H9 (cell line): ENCODE results near the gene TADA2B. TPM values are rescaled to one million over a fixed set of nuclear protein-coding genes. Genes with fewer than 3 reads are reported as not detected.

Experiments used
- DNase-seq: peaks from one replicate; pipeline ENCODE4 v3.0.0-alpha.2; 2017
- H2AFZ ChIP-seq: one replicate; pipeline ENCODE4 v1.6.1; 2013; ENCODE audit warnings: mild to moderate bottlenecking, low read length, control low read depth, moderate library complexity
- H2AK5ac ChIP-seq: 2 replicates; pipeline ENCODE4 v1.6.1; 2013; ENCODE audit warnings: low read length, control low read depth, mixed read lengths; ENCODE audit not compliant: insufficient read length
- H2BK120ac ChIP-seq: one replicate; pipeline ENCODE4 v1.6.1; 2013; ENCODE audit warnings: low read depth, mild to moderate bottlenecking, low read length, control low read depth, inconsistent platforms; ENCODE audit not compliant: poor library complexity, severe bottlenecking
- H2BK12ac ChIP-seq: 2 replicates; pipeline ENCODE4 v1.6.1; 2013; ENCODE audit warnings: low read length, control low read depth, mixed read lengths, low read depth; ENCODE audit not compliant: insufficient read length
- H2BK15ac ChIP-seq: 2 replicates; pipeline ENCODE4 v1.6.1; 2013; ENCODE audit warnings: low read depth, low read length, control low read depth
- H2BK20ac ChIP-seq: one replicate; pipeline ENCODE4 v1.6.1; 2013; ENCODE audit warnings: low read depth, mild to moderate bottlenecking, low read length, control low read depth, inconsistent platforms; ENCODE audit not compliant: poor library complexity, severe bottlenecking
- H2BK5ac ChIP-seq: 2 replicates; pipeline ENCODE4 v1.6.1; 2013; ENCODE audit warnings: low read length, control low read depth, mixed read lengths; ENCODE audit not compliant: insufficient read length
- H3K14ac ChIP-seq: 2 replicates; pipeline ENCODE4 v1.6.1; 2013; ENCODE audit warnings: low read length, control low read depth; ENCODE audit not compliant: insufficient read depth
- H3K18ac ChIP-seq: 2 replicates; pipeline ENCODE4 v1.6.1; 2013; ENCODE audit warnings: low read depth, mild to moderate bottlenecking, mixed read lengths, low read length, control low read depth; ENCODE audit not compliant: insufficient read length
- H3K23ac ChIP-seq: 2 replicates; pipeline ENCODE4 v1.6.1; 2013; ENCODE audit warnings: low read length, control low read depth, mixed read lengths, low read depth; ENCODE audit not compliant: insufficient read length
- H3K23me2 ChIP-seq: 2 replicates; pipeline ENCODE4 v1.6.1; 2013; ENCODE audit warnings: low read depth, mild to moderate bottlenecking, mixed read lengths, low read length, control low read depth; ENCODE audit not compliant: insufficient read length, poor library complexity, severe bottlenecking
- H3K27ac ChIP-seq: 2 replicates; pipeline ENCODE4 v1.5.1; 2013; ENCODE audit warnings: low read length, control low read depth, mixed read lengths, low read depth; ENCODE audit not compliant: insufficient read length
- H3K27me3 ChIP-seq: 2 replicates; pipeline ENCODE4 v1.6.1; 2013; ENCODE audit warnings: low read length, control low read depth, inconsistent platforms; ENCODE audit not compliant: insufficient read depth
- H3K4ac ChIP-seq: 2 replicates; pipeline ENCODE4 v1.6.1; 2013; ENCODE audit warnings: low read depth, mild to moderate bottlenecking, control low read depth, inconsistent platforms, low read length, moderate library complexity
- H3K4me1 ChIP-seq: 2 replicates; pipeline ENCODE4 v1.6.1; 2013; ENCODE audit warnings: low read length, control low read depth, inconsistent platforms; ENCODE audit not compliant: insufficient read depth
- H3K4me2 ChIP-seq: 2 replicates; pipeline ENCODE4 v1.6.1; 2013; ENCODE audit warnings: low read length, control low read depth, mixed read lengths; ENCODE audit not compliant: insufficient read length, insufficient read depth
- H3K56ac ChIP-seq: 2 replicates; pipeline ENCODE4 v1.6.1; 2013; ENCODE audit warnings: low read depth, mild to moderate bottlenecking, mixed read lengths, low read length, control low read depth; ENCODE audit not compliant: insufficient read length
- H3K79me1 ChIP-seq: 2 replicates; pipeline ENCODE4 v1.6.1; 2013; ENCODE audit warnings: low read depth, mild to moderate bottlenecking, moderate library complexity, low read length, control low read depth, inconsistent platforms; ENCODE audit not compliant: insufficient read depth, poor library complexity, severe bottlenecking
- H3K79me2 ChIP-seq: 2 replicates; pipeline ENCODE4 v1.6.1; 2013; ENCODE audit warnings: low read length, control low read depth, inconsistent platforms; ENCODE audit not compliant: insufficient read depth
- H3K9ac ChIP-seq: 2 replicates; pipeline ENCODE4 v1.6.1; 2013; ENCODE audit warnings: low read length, control low read depth, mixed read lengths; ENCODE audit not compliant: insufficient read length; ENCODE audit errors: extremely low read depth
- H3K9me3 ChIP-seq: one replicate; pipeline ENCODE4 v1.6.1; 2013; ENCODE audit warnings: low read depth, low read length, inconsistent platforms; ENCODE audit not compliant: control insufficient read depth
- H3T11ph ChIP-seq: one replicate; pipeline ENCODE4 v1.6.1; 2013; ENCODE audit warnings: mild to moderate bottlenecking, low read length, control low read depth, inconsistent platforms
- H4K20me1 ChIP-seq: one replicate; pipeline ENCODE4 v1.6.1; 2013; ENCODE audit not compliant: control insufficient read depth, insufficient read length, insufficient read depth
- H4K5ac ChIP-seq: 2 replicates; pipeline ENCODE4 v1.6.1; 2013; ENCODE audit warnings: low read depth, mild to moderate bottlenecking, mixed read lengths, low read length, control low read depth; ENCODE audit not compliant: insufficient read length
- H4K8ac ChIP-seq: replicated peaks from 2 replicates; pipeline ENCODE4 v1.6.1; 2013; ENCODE audit warnings: low read length, control low read depth, mixed read lengths, low read depth; ENCODE audit not compliant: insufficient read length
- H4K91ac ChIP-seq: 2 replicates; pipeline ENCODE4 v1.6.1; 2013; ENCODE audit warnings: low read depth, mild to moderate bottlenecking, moderate library complexity, mixed read lengths, low read length, control low read depth; ENCODE audit not compliant: insufficient read length
- H3K27ac Mint-ChIP-seq, 3 experiments: 2 replicates in 2 of 3; 3 replicates in 1 of 3; pipeline ENCODE4 v1.8.0; 2020 to 2021; ENCODE audit warnings: mixed read lengths in 3 of 3, mild to moderate bottlenecking in 1 of 3, moderate library complexity in 1 of 3
- H3K27me3 Mint-ChIP-seq: 2 replicates; pipeline ENCODE4 v1.8.0; 2021; ENCODE audit warnings: low read depth, mild to moderate bottlenecking, moderate library complexity, mixed read lengths
- H3K36me3 Mint-ChIP-seq, 3 experiments: 2 replicates in 2 of 3; 3 replicates in 1 of 3; pipeline ENCODE4 v1.8.0; 2020 to 2021; ENCODE audit warnings: low read depth in 3 of 3, mixed read lengths in 3 of 3; ENCODE audit not compliant: insufficient read depth in 1 of 3
- H3K4me1 Mint-ChIP-seq, 2 experiments: 2 replicates each; pipeline ENCODE4 v1.8.0; 2020; ENCODE audit warnings: mixed read lengths in 2 of 2
- H3K4me3 Mint-ChIP-seq, 2 experiments: 2 replicates in 1 of 2; 3 replicates in 1 of 2; pipeline ENCODE4 v1.8.0; 2020 to 2021; ENCODE audit warnings: mild to moderate bottlenecking in 2 of 2, mixed read lengths in 2 of 2, moderate library complexity in 1 of 2
- H3K9me3 Mint-ChIP-seq, 2 experiments: 2 replicates in 1 of 2; 3 replicates in 1 of 2; pipeline ENCODE4 v1.8.0; 2020; ENCODE audit warnings: mild to moderate bottlenecking in 2 of 2, mixed read lengths in 2 of 2, moderate library complexity in 1 of 2
- CTCF ChIP-seq: fragments of 200-600 bp; sonication (generic); conservative IDR thresholded peaks from 3 replicates; pipeline ENCODE4 v1.8.0; 2021; ENCODE audit warnings: antibody characterized with exemption, mild to moderate bottlenecking
- WGBS: extraction: QIAGEN DNeasy Blood & Tissue Kit; methylation state at CpG from one replicate; pipeline ENCODE4 v1.1.7; 2013; ENCODE audit warnings: missing lambda C conversion rate, low lambda C conversion rate, mixed read lengths; ENCODE audit not compliant: insufficient read length; ENCODE audit errors: extremely low coverage; 5-methylcytosine and 5-hydroxymethylcytosine counted together
- total RNA-seq: library from RNA; stranded (reverse); gene quantifications from 2 replicates; pipeline ENCODE4 v1.2.1, GENCODE V29; 2021

The TADA2B gene
- total RNA-seq, 1 experiment from 2014 or later, result 14.0 TPM

GRCh38 chr4:7002336-7002735 lies 40.8 kb upstream of the TADA2B start:
- H3K4me1 Mint-ChIP-seq, result peaks cover 12 to 22% of the 10 kb centered on the region in 2 experiments

More at GRCh38 chr4:7002336-7002735, 40.8 kb upstream of the TADA2B start:
- Histone ChIP-seq H2BK20ac (no peak overlapping the region), H3K4me1 (no peaks in the 10 kb centered on the region; the same call in 1 of the 2 replicates), H3K4me2 (no peak overlapping the region), H2BK5ac (no peak overlapping the region), H3K4ac (no peak overlapping the region), H4K8ac (no peak overlapping the region), H3K79me1 (no peaks in the 10 kb centered on the region), H3K14ac (no peak overlapping the region), H4K91ac (no peak overlapping the region), H2AK5ac (no peak overlapping the region), H3K18ac (no peak overlapping the region), H4K5ac (no peak overlapping the region), H3K27ac (no peak overlapping the region), H3T11ph (no peak overlapping the region), H3K23ac (no peak overlapping the region), H3K56ac (no peak overlapping the region), H4K20me1 (no peaks in the 10 kb centered on the region), H3K79me2 (no peaks in the 10 kb centered on the region), H3K23me2 (no peaks in the 10 kb centered on the region), H2BK15ac (no peak overlapping the region), H3K9me3 (no peaks in the 10 kb centered on the region), H3K27me3 (no peaks in the 10 kb centered on the region), H2AFZ (no peak overlapping the region), H3K9ac (no peak overlapping the region), H2BK120ac (no peak overlapping the region), H2BK12ac (no peak overlapping the region)
- H3K27ac Mint-ChIP-seq, result no peak overlapping the region
- no peaks in the 10 kb centered on the region for H3K9me3 Mint-ChIP-seq
- H3K36me3 Mint-ChIP-seq, result peaks cover 36 to 86% (median 66%) of the 10 kb centered on the region in 3 experiments; a peak in 6 of 7 replicates
- TF ChIP-seq CTCF, result no peak
- H3K4me3 Mint-ChIP-seq, result no peak overlapping the region
- H3K27me3 Mint-ChIP-seq, result no peaks in the 10 kb centered on the region
- no CpG with 5 or more reads among the region's 7 CpGs for WGBS
- no peak for DNase-seq
